Glomerular endothelial cell (primary cell): ENCODE results near the gene LPAR4. TPM values are rescaled to one million over a fixed set of nuclear protein-coding genes. Genes with fewer than 3 reads are reported as not detected.
"Not testable (repeated sequence)": the region's sequence is repeated elsewhere in the genome, so short reads cannot be mapped to it uniquely, and the experiment has no call there.

Experiments
- DNase-seq: peaks from one replicate; pipeline ENCODE4 v3.0.0-alpha.2; 2011; ENCODE audit warnings: low read depth, low spot score; ENCODE audit errors: extremely low read depth
- total RNA-seq: library from RNA; depleted of rRNA; stranded (reverse); fragments of >200 nt; gene quantifications from 2 replicates; pipeline ENCODE4 v1.2.3, GENCODE V29; 2015

Gene LPAR4, protein sequence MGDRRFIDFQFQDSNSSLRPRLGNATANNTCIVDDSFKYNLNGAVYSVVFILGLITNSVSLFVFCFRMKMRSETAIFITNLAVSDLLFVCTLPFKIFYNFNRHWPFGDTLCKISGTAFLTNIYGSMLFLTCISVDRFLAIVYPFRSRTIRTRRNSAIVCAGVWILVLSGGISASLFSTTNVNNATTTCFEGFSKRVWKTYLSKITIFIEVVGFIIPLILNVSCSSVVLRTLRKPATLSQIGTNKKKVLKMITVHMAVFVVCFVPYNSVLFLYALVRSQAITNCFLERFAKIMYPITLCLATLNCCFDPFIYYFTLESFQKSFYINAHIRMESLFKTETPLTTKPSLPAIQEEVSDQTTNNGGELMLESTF
- 0.12 and 0.15 TPM in 2 replicates for total RNA-seq

DNA sequence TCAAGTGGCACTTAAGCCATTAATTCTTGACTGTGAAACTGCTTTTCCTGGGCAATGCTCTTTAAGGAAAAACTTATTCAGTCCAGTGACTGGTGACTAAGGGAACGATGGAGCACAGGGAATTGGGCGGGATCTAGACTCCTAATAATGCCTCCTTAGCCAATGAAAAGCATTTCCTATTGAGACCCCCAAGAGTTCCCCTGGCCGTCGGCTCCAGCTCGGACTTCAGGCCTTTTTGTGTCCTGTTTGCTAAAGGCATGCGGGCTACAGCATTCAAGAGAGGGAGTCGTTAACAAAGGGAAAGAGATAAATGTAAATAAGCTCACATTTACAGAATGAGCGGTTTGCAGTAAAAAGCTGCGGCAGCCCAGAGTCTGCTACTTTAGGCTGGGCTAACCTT, at the start of gene LPAR4:
TSS of gene LPAR4 (plus strand) at position 232 of the 400 bp plus-strand sequence. CDS start 7,150 bp downstream, outside the sequence.
- DNase-seq: no peak

DNA sequence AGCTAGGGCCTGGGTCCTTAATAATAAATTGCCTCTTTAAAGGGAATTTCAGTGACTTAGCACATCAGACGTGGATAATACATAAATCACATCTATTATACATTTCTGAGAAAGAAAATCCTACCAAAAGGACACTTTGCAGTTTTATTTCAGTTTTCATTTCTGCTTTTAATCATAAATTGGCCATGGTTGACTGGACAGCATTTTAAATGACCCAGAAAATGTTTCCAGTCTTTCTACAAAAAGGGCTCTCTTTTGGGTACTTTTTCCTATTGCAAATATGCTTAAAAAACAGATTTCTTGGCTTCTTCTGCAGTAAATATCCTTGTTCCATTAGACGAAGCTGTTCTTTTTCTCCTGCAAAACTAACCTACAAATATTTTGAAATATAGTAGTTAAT, 41.4 kb upstream of the LPAR4 start:
- no peak for DNase-seq

DNA sequence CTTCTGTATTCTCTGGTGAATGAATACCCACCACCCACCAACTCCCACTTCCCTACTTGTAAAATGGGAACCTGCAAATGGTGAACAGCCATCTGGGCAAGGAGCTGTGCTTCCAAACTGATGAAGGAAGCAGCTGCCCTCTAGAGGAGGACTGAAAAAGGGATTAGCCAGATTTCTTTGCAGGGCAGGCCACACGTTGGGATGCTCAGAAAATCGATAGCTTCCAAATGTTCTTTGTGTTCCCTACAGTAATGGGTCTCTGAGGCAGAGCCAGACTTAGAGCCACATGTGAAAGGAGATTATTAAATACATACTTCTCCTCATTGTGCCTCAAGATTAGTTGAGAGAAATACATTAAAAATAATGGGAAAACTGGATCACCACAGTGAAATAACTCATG, 39.3 kb upstream of the LPAR4 start:
- no peak for DNase-seq

DNA sequence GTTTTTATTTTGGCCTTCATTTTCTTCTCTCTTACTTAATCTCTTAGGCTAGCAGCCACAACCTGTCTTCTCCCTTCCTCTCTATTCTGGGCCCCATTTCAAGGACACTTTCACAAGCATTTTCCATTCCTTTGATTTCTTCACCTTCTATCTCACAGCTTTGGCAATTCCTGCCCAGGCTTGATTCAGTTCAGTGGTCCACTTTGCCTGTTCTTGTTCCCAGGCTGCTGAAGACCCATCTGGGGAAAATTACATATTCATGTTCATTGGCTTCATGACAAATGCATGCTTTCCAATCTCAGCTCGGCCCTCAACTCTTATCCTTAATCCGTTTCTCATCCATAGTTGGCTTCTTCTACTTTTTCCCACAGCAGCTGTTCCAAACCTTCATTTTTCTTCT, 38.7 kb upstream of the LPAR4 start:
- no peak for DNase-seq

DNA sequence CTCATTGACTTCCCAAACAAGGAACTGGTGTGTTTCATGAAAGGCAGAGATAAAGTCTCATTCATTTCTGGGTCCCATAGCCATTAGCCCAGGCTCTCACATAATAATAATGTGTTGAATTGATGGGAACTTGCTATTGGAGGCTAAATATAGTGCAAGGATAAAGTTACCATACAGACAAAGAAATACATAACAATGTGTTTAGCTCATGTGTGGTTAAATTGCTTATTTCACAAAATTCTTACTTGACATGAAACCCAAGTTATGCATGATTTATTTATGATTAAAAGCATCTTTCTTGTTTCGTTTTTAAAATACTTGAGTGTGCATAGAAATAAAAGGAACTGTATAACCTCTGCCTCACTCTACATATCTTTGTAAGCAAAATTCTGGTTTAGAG, 37.3 kb upstream of the LPAR4 start:
- no peak for DNase-seq

DNA sequence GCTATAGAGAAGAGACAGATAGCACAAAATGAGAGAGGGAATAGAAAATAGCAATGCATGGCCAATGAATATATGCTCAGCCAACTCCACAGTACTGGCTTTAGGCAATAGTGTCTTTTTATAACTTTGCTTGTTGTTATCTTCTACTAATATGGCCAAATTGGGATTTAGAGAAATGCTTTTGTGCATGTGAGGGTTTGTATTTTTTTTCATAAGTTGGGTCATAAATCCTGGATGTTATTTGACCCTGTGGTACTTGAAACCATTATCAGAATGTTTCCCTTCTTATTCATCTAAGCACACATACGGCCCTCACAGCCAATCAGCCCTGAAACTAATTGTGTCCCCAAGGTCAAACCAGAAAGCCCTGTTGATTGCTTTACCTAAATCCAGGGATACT, 35.2 kb upstream of the LPAR4 start:
- DNase-seq: no peak

DNA sequence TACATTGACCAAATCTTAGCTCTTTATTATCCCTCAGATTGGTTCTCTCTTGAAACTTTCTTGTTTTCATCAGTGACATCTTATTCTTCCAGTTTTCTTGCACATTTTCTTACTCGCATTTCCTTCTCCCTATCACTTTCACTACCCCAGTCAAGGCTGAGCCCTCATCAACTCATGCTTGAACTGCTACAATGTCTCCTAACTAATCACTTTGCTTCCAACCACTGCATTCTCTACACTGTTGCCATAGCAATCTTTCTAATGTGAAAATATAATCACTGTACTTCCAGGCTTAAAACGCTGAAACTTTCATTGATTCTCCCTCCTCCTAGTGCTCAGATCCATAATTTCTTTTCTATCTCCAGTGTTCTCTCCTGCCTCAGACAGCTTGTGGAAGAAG, 22.2 kb upstream of the LPAR4 start:
- DNase-seq: no peak

DNA sequence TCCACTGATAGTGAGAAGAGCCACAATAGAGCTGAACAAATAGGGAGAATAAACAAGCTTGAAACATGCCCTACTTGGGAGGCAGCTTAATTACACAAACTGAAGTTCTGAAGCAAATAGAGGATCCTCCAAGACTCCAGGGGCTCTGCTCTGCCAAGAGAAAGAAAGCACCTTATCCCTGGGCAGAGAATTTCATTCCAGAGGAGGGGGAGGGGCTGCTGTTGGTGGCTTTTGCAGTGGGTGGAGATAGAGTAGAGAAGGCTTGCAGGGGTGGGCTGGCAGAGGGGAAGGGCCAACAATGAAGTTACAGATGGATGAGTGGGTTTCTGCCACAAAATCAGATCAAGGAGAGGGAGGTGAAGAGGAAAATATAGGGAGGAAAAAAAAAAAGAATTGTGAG, 1.0 kb upstream of the LPAR4 start:
- no peak for DNase-seq

DNA sequence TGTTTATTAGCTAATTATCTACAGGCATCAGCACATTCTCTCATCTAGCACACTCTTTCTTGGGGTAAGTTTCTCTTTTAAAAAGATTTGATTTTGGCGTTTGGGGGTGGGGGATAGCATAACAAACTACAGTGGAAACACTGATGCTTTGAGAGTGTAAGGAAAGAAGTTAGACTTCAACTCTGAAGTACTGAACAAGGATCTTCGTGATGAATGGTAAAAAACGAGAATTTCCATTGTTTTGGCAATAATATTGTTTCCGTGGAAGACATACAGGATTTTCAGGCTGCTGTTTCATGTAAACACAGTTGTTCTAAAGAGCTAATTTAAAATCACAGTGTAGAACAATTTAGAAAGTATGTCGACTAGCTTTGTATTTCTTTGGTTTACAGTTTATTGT, 451 bp downstream of the LPAR4 start:
- no peak for DNase-seq

DNA sequence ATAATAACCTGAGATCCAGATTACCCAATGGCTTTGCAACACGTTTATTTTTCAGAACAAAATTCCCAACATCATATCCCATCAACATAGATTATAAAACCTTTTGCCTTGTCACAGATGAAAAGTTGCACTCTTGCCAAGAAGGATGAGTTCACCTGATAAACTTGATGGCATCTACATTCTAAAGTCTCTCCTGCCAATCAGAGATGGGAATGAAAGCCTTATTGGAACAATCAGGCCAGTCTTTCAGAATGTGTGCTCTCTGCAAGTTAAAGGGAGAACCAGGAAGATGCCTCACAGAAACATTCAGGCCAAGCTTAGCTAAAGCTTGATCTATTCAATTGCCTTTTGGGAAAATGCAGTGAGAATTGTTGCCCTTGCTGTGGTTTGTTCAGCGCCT, 1.3 kb downstream of the LPAR4 start:
- DNase-seq: no peak

DNA sequence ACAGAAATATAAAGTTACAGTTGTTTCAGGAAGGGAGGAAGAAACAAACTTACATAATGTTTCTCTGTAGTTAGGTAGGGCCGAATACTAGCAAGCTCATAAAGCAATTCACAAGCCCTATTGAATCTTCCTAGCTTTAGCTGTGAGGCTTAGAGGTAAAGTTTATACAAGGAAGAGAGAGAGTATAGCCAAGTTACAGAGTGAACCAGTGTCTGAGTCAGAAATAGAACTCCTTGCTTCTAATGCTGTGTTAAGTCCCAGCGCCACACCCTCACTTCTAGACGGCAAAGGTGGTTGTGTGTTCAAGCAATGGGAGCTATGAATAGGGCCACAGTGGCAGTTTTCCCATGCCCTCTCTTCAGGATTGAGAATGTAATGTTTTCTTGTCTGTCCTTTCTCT, 6.1 kb downstream of the LPAR4 start:
- DNase-seq: no peak

DNA sequence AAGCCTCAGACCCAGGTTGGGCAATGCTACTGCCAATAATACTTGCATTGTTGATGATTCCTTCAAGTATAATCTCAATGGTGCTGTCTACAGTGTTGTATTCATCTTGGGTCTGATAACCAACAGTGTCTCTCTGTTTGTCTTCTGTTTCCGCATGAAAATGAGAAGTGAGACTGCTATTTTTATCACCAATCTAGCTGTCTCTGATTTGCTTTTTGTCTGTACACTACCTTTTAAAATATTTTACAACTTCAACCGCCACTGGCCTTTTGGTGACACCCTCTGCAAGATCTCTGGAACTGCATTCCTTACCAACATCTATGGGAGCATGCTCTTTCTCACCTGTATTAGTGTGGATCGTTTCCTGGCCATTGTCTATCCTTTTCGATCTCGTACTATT, 7.4 kb downstream of the LPAR4 start:
- DNase-seq: no peak

DNA sequence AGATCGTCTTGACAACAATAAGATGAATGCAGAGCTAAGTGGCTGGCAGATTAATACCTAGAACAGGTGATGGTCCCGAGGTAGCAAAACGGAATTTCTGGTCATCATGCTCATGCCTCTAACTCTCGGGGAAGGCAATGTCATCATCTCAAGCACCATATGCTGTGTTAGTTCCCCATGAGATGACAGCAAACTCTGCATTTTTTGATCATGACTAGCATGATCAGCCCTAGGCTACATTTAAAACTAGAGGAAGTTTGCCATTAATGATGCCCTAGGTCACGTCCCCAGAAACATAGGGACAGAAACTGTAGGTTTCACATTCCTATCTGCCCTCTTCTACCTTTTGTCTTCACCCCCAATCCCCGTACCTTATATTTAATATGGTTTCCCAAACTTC, 11.6 kb downstream of the LPAR4 start:
- no peak for DNase-seq

DNA sequence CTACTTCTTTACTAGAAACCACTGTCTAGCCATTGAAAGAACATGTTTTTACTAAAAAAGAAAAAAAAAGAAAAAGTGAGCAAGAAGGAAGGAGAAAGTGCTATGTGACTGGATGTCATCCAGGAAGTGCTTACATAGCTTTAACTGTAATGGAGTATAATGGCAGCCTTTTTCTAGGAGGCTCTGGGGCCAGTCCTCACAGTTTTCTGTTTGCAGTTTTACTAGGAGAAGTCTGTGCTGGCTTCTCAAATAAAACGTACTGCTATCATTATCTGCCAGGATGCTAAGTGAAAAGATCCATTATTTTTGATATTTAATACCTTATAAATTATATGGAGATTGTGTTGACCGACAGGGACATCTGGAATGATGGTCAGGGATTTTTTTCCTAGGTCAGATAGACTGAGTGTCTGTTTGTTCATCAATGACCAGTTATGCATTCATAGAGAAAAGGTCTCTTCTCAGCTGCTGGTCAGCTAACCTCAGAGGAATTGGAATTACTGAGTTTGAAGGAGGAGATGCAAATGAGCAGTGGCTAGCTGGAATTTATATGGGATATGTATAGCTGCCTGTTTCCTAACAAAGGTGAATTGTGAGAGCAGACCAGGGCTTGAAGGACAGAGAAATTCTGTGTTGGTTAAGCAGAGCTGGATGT, 21.7 kb downstream of the LPAR4 start:
- no peak for DNase-seq

DNA sequence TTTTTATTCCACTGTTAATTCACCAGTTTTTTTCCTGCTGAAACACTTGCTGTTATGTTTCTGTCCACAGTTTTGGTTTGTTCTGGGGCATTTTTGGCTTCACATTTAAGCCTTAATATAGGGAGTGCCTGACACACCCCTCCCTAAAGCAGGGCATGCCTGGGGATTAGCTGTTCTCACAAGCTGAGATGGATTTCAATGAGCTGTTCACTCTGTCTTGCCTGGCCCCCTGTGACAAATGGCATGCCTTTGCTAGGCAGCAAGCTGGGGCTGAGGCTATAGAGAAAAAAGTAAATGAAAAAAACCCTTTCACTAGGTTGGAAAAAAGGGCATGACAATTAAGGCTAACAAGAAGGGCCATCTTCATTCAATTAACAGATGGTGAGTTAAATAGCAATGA, 22.4 kb downstream of the LPAR4 start:
- DNase-seq: no peak

DNA sequence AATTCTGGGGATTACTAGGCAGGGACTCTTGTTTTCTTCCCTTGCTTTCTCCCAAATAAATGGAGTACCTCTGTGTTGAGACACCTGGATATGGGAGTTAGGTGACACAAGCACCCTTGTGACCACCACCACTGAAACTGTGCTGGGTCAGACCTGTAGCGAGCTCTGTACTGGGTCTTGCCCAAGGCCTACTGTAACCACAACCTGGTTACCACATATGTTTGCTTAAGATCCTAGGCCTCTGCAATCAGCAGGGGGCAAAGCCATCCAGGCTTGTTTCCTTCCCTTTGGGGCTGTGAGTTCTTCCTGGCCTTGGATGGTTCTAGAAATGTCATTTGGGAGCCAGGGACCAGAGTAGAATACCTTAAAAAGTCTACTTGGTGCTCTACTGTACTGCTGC, 49.4 kb downstream of the LPAR4 start:
- DNase-seq: no peak

DNA sequence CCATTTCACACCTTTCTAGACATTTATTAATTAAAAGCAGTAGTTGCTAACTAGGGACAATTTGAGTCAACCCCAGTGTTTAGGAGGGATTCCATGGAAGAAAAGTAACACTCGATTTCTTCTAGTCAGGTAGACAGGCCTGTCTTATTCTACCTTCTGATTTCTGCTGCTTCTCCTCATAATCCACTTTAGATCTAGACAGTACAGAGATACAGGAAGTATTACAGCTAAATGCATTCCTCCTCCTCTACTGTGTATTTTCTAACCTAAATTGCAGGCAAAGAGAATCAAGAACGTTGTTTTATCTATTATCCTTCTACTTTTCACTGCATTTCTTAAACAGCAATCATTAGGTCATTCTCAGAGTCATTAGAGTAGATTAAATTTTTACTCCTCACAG, 52.6 kb downstream of the LPAR4 start:
- DNase-seq: no peak

DNA sequence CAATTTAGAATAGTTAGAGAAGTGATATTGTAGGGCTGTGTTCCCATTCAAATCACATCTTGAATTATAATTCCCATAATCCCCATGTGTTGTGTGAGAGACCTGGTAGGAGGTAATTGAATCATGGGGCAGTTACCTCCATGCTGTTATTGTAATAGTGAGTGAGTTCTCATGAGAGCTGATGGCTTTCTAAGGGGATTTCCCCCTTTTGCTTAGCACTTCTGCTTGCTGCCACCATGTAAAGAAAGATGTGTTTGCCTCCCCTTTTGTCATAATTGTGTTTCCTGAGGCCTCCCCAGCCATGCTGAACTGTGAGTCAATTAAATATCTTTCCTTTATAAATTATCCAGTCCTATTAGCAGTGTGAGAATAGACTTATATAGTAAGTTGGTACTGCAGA, 53.2 kb downstream of the LPAR4 start:
- no peak for DNase-seq

DNA sequence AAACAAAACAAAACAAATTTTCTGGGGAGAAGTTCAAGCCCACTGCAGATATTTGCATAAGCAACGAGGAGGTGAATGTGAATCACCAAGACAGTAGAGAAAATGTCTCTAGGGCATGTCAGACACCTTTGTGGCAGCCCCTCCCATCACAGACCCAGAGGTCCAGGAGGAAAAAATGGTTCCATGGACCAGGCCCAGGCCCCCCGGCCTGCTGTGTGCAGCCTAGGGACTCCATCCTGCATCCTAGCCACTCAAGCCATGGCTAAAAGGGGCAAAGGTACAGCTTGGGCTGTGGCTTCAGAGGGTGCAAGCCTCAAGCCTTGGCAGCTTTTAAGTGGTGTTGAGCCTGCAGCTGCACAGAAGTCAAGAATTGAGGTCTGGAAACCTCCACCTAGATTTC, 54.0 kb downstream of the LPAR4 start:
- DNase-seq: no peak

DNA sequence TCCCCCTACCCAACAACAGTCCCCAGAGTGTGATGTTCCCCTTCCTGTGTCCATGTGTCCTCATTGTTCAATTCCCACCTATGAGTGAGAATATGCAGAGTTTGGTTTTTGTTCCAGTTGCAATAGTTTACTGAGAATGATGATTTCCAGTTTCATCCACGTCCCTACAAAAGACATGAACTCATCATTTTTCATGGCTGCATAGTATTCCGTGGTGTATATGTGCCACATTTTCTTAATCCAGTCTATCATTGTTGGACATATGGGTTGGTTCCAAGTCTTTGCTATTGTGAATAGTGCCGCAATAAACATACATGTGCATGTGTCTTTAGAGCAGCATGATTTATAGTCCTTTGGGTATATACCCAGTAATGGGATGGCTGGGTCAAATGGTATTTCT, 55.0 kb downstream of the LPAR4 start:
- DNase-seq: not testable (repeated sequence)
